MM.1S (cell line): ENCODE data around the gene MKRN2.

Source experiments
- CTCF ChIP-seq: fragments of 300-600 bp; sonication (generic); IDR thresholded peaks from 2 replicates; pipeline ENCODE4 v1.5.1; 2016; ENCODE audit warnings: antibody characterized with exemption, low read length, mixed read lengths
- EZH2 ChIP-seq: fragments of 300-600 bp; sonication (generic); optimal IDR thresholded peaks from 2 replicates; pipeline ENCODE3; 2017; ENCODE audit warnings: low read depth, mild to moderate bottlenecking, antibody characterized with exemption, low read length, mixed read lengths
- EZH2phosphoT487 ChIP-seq: fragments of 300-600 bp; sonication (generic); IDR thresholded peaks from 2 replicates; pipeline ENCODE4 v1.6.1; 2018; ENCODE audit warnings: antibody characterized with exemption, low read length

- TF ChIP-seq CTCF (no peak), EZH2 (no peak), EZH2phosphoT487 (no peak)
Measured at GRCh38 chr3:12569836-12570235, 12.9 kb downstream of the MKRN2 start.
